Endodermal cell (in vitro differentiated cells): ENCODE data around the gene APOH. TPM values are rescaled to one million over a fixed set of nuclear protein-coding genes. Genes with fewer than 3 reads are reported as not detected.

Source experiments
- DNase-seq: peaks from one replicate; pipeline ENCODE4 v3.0.0-alpha.2; 2017
- H3K27ac ChIP-seq: 2 replicates; pipeline ENCODE4 v1.5.1; 2013; ENCODE audit warnings: mild to moderate bottlenecking, low read depth, low read length, moderate library complexity
- H3K27me3 ChIP-seq: 2 replicates; pipeline ENCODE4 v1.6.1; 2013; ENCODE audit warnings: mild to moderate bottlenecking, low read length, moderate library complexity; ENCODE audit not compliant: insufficient read depth, control insufficient read depth, poor library complexity, severe bottlenecking
- H3K36me3 ChIP-seq: 2 replicates; pipeline ENCODE4 v1.7.0; 2013; ENCODE audit warnings: mild to moderate bottlenecking, low read length, moderate library complexity; ENCODE audit not compliant: control insufficient read depth, insufficient read depth
- H3K4me1 ChIP-seq: one replicate; pipeline ENCODE4 v1.7.0; 2013; ENCODE audit warnings: low read length; ENCODE audit not compliant: control insufficient read depth, insufficient read depth
- H3K4me3 ChIP-seq: 2 replicates; pipeline ENCODE4 v1.5.1; 2013; ENCODE audit warnings: mild to moderate bottlenecking, low read length, moderate library complexity
- H3K9ac ChIP-seq: 2 replicates; pipeline ENCODE4 v1.6.1; 2013; ENCODE audit warnings: mild to moderate bottlenecking, low read length, moderate library complexity; ENCODE audit not compliant: poor library complexity, severe bottlenecking; ENCODE audit errors: extremely low read depth
- H3K9me3 ChIP-seq: 2 replicates; pipeline ENCODE4 v1.6.1; 2013; ENCODE audit warnings: mild to moderate bottlenecking, low read length, moderate library complexity; ENCODE audit not compliant: control insufficient read depth
- H3K27ac Mint-ChIP-seq: 2 replicates; pipeline ENCODE4 v1.8.0; 2020; ENCODE audit warnings: mixed read lengths
- H3K27me3 Mint-ChIP-seq: 2 replicates; pipeline ENCODE4 v1.8.0; 2021; ENCODE audit warnings: mild to moderate bottlenecking, mixed read lengths; ENCODE audit not compliant: insufficient read depth
- H3K36me3 Mint-ChIP-seq: 2 replicates; pipeline ENCODE4 v1.8.0; 2020; ENCODE audit warnings: low read depth, mixed read lengths
- H3K4me1 Mint-ChIP-seq: 2 replicates; pipeline ENCODE4 v1.8.0; 2020; ENCODE audit warnings: mixed read lengths
- H3K4me3 Mint-ChIP-seq: 2 replicates; pipeline ENCODE4 v1.8.0; 2020; ENCODE audit warnings: mild to moderate bottlenecking, moderate library complexity, mixed read lengths
- H3K9me3 Mint-ChIP-seq: 2 replicates; pipeline ENCODE4 v1.8.0; 2020; ENCODE audit warnings: mild to moderate bottlenecking, mixed read lengths
- WGBS, 2 experiments: methylation state at CpG; one replicate each; pipeline versions ENCODE4 v1.1.5 to v1.1.7; 2013; ENCODE audit warnings: missing lambda C conversion rate in 2 of 2, mixed read lengths in 1 of 2; ENCODE audit not compliant: insufficient coverage in 1 of 2, insufficient read length in 1 of 2; 5-methylcytosine and 5-hydroxymethylcytosine counted together
- total RNA-seq, 2 donors: library from RNA; stranded (reverse); fragmentation: NEBNext Ultra II Directional in 1 of 2; extraction: Animal tissue kit (Norgen Biotek cat#: 25700) in 1 of 2; gene quantifications; 2 replicates in 1 of 2; 3 replicates in 1 of 2; pipeline ENCODE4 v1.2.1, GENCODE V29; 2021
- TF ChIP-seq, protein P1 (sequence below): fragments of 200-600 bp; sonication (generic); conservative IDR thresholded peaks from 2 replicates; pipeline ENCODE4 v1.5.0; 2021; ENCODE audit warnings: antibody characterized with exemption, mild to moderate bottlenecking

Gene APOH
- total RNA-seq, 2 donors from 2014 or later: not detected

DNA sequence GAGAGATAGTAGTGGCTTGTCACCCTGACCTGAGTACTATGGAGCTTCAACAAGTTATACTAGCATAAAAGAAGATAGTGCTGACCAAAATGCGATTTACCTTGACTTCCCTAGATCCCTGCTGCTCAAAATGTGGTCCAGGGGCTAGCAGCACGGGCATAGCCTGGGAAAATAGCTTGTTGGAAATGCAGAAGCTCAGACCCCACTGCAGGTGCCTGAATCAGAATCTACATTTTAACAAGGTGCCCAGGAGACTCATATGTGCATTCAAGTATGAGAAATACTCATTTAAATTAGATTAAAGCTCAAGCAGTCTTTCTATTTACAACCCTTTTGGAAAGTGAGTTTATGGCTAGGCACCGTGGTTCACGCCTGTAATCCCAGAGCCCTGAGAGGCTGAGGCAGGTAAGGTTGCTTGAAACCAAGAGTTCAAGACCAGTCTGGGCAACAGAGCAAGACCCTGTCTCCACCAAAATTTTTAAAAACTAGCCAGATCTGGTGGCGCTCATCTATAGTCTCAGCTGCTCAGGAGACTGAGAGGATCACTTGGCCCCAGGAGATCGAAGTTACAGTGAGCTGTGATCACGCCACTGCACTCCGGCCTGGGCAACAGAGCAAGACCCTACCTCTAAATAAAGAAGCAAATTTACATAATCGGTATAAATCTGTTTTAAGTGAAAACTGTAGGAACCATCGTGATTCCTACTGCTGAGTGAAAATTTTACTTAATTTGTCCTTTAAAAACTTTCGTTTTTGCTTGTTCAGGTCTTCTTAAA, 7.3 kb downstream of the APOH start:
- 80 to 85% methylated on average over 7 to 11 of the region's 11 CpGs for WGBS, 2 experiments
- H3K36me3 ChIP-seq: no peaks in the 10 kb centered on the region
- no peak overlapping the region for H3K9ac ChIP-seq
- H3K27me3 ChIP-seq: no peaks in the 10 kb centered on the region
- H3K27ac ChIP-seq: no peak overlapping the region
- Mint-ChIP-seq H3K27ac (no peak overlapping the region), H3K4me1 (no peaks in the 10 kb centered on the region), H3K27me3 (no peaks in the 10 kb centered on the region), H3K9me3 (no peaks in the 10 kb centered on the region), H3K4me3 (no peak overlapping the region), H3K36me3 (no peaks in the 10 kb centered on the region)
- no peak for DNase-seq
- no peaks in the 10 kb centered on the region for H3K9me3 ChIP-seq
- TF ChIP-seq, protein P1, sequence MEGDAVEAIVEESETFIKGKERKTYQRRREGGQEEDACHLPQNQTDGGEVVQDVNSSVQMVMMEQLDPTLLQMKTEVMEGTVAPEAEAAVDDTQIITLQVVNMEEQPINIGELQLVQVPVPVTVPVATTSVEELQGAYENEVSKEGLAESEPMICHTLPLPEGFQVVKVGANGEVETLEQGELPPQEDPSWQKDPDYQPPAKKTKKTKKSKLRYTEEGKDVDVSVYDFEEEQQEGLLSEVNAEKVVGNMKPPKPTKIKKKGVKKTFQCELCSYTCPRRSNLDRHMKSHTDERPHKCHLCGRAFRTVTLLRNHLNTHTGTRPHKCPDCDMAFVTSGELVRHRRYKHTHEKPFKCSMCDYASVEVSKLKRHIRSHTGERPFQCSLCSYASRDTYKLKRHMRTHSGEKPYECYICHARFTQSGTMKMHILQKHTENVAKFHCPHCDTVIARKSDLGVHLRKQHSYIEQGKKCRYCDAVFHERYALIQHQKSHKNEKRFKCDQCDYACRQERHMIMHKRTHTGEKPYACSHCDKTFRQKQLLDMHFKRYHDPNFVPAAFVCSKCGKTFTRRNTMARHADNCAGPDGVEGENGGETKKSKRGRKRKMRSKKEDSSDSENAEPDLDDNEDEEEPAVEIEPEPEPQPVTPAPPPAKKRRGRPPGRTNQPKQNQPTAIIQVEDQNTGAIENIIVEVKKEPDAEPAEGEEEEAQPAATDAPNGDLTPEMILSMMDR: no peak
- H3K4me1 ChIP-seq: no peaks in the 10 kb centered on the region
- no peak overlapping the region for H3K4me3 ChIP-seq

DNA sequence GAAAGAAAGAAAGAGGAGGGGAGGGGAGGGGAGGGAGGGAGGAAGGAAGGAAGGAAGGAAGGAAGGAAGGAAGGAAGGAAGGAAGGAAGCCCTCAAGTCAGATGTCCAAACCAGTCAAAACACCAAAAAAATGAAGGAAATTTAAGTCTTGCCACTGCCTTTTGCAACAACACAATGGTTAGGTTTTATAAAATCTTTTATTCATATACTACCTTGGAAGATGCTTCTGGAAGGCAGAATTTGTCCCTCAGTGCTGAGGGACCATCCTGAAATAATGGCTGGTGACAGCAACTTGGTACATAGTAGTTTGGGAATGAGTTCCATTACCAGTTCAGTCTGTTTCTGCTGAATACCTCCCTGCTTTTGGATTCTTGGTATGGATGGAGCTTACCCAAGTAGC, 7.9 kb downstream of the APOH start:
- no peak overlapping the region for H3K27ac ChIP-seq
- Mint-ChIP-seq H3K27ac (no peak overlapping the region), H3K4me3 (no peak overlapping the region), H3K9me3 (no peaks in the 10 kb centered on the region), H3K4me1 (no peaks in the 10 kb centered on the region), H3K27me3 (no peaks in the 10 kb centered on the region), H3K36me3 (no peaks in the 10 kb centered on the region)
- H3K36me3 ChIP-seq: no peaks in the 10 kb centered on the region
- H3K9ac ChIP-seq: no peak overlapping the region
- H3K4me1 ChIP-seq: no peaks in the 10 kb centered on the region
- H3K27me3 ChIP-seq: no peaks in the 10 kb centered on the region
- TF ChIP-seq, protein P1: no peak
- no peak for DNase-seq
- H3K4me3 ChIP-seq: no peak overlapping the region
- H3K9me3 ChIP-seq: no peaks in the 10 kb centered on the region

DNA sequence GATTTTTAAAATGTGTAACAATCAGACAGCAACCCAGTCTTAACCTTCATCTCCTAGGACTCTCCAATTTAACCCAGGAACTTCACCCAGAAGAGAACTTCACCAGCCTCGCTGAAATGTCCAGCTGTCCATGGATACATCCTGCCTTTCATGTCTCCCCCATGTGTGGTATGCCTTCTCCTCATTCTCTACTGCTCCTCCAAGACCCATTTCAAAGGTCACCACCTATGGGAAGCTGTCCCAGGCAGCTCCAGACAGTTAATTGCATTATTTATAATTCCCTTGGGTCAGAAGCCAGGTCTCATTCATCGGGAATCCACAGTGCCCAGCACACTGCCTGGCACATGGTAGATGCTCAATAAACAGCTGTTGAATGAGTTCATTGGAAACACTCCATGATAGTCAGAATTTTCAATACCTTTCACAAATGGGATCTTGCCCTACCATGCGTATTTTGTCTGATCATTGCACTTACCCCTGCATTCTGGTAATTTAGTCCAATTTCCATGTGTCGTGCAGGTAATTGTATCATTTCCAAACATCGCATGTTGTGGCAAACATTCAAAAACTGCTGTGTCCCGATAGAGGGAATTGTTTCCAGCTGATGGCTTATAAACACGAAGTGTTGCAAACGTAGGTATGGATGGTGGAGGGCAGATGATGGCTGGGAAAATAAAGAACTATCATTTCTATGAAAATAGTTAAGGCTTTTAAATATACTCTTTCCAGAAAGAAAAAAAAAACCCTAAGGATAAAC, 9.0 kb downstream of the APOH start:
- no peak overlapping the region for H3K9ac ChIP-seq
- no peak overlapping the region for H3K4me3 ChIP-seq
- no peaks in the 10 kb centered on the region for H3K36me3 ChIP-seq
- H3K4me1 ChIP-seq: no peaks in the 10 kb centered on the region
- no peaks in the 10 kb centered on the region for H3K4me1 Mint-ChIP-seq
- no peaks in the 10 kb centered on the region for H3K27me3 Mint-ChIP-seq
- H3K36me3 Mint-ChIP-seq: no peaks in the 10 kb centered on the region
- WGBS, 2 experiments: 88% methylated on average over 8 of the region's 8 CpGs
- TF ChIP-seq, protein P1: no peak
- H3K4me3 Mint-ChIP-seq: no peak overlapping the region
- H3K9me3 Mint-ChIP-seq: no peaks in the 10 kb centered on the region
- no peaks in the 10 kb centered on the region for H3K27me3 ChIP-seq
- DNase-seq: no peak
- H3K27ac ChIP-seq: no peak overlapping the region
- H3K9me3 ChIP-seq: no peaks in the 10 kb centered on the region
- no peak overlapping the region for H3K27ac Mint-ChIP-seq
